Peyer's patch (tissue), 4 donors: ENCODE data around the gene ZSCAN9.

ENCODE experiments used
- CTCF ChIP-seq, 6 experiments: fragments of 450-650 bp in 4 of 6; fragments of 200-600 bp in 2 of 6; sonication (generic) in 1 of 6; IDR thresholded peaks; one replicate each; pipeline ENCODE4 v1.5.1; 2017 to 2019; ENCODE audit warnings: antibody characterized with exemption in 6 of 6, mild to moderate bottlenecking in 3 of 6, moderate library complexity in 1 of 6
- POLR2A ChIP-seq, 2 donors: fragments of 450-650 bp; IDR thresholded peaks; one replicate each; pipeline ENCODE4 v1.5.1; 2017; ENCODE audit warnings: antibody characterized with exemption in 2 of 2, mild to moderate bottlenecking in 2 of 2, moderate library complexity in 2 of 2

- TF ChIP-seq CTCF (IDR thresholded peaks at IDR 0.05): no peak
- no peak for TF ChIP-seq POLR2A (IDR thresholded peaks at IDR 0.05)
Observed at GRCh38 chr6:28257042-28257441, 32.0 kb downstream of the ZSCAN9 start.
